ENCODE measurements around the gene PSMB5. TPM values are rescaled to one million over a fixed set of nuclear protein-coding genes. Genes with fewer than 3 reads are reported as not detected.
A peak's percentile ranks its signal among the peaks of the same experiment; 100 is the strongest.

Gene PSMB5
- total and polyA plus RNA-seq, 9 of the 15 experiments (the other 6 are each of a cell fraction or from before 2014, with no cell fraction given) = 198 to 1,870 (median 269) TPM

DNA sequence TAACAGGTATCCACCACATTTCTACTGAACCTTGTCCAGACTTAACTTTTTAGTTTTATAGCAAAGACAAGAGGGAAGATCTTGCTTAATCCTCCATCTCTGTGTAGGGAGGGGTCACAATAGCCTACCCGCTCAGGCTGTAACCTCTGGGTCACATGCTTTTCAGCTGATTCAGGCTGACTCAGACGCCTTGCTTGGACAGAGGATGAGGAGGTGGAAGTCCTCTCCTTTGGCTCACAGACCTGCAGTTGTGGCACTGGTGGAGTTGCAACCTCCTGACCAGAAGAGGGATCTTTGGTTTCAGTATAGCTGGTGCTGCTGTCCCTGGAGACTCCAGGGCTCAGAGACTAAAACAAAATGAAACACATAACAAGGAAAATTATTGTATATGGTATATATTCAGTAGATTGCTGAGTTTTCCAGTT, 44.0 kb upstream of the PSMB5 start (continued):
- TF ChIP-seq, protein P1, sequence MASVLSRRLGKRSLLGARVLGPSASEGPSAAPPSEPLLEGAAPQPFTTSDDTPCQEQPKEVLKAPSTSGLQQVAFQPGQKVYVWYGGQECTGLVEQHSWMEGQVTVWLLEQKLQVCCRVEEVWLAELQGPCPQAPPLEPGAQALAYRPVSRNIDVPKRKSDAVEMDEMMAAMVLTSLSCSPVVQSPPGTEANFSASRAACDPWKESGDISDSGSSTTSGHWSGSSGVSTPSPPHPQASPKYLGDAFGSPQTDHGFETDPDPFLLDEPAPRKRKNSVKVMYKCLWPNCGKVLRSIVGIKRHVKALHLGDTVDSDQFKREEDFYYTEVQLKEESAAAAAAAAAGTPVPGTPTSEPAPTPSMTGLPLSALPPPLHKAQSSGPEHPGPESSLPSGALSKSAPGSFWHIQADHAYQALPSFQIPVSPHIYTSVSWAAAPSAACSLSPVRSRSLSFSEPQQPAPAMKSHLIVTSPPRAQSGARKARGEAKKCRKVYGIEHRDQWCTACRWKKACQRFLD (CRISPR knock-in tag; IDR thresholded peaks at IDR 0.05) = peak; percentile 82; the same call in 1 of the 2 replicates
- TF ChIP-seq U2AF1 (optimal IDR thresholded peaks at IDR 0.05; ENCODE audit: low read depth, low read length) (no peak), NCOA1 (IDR thresholded peaks at IDR 0.05; ENCODE audit: low read depth) (no peak), ZNF77 (CRISPR knock-in tag; IDR thresholded peaks at IDR 0.05) (no peak), BCL6 (CRISPR knock-in tag; IDR thresholded peaks at IDR 0.05) (no peak), ZNF175 (CRISPR knock-in tag; IDR thresholded peaks at IDR 0.05; ENCODE audit: low read depth) (peak; percentile 88), TCF7L2 (IDR thresholded peaks at IDR 0.05; ENCODE audit: low read depth, low read length) (no peak), BRD4 (IDR thresholded peaks at IDR 0.05) (no peak), ZNF3 (CRISPR knock-in tag; IDR thresholded peaks at IDR 0.05) (no peak), ZEB2 (IDR thresholded peaks at IDR 0.05) (no peak), ILK (tag; IDR thresholded peaks at IDR 0.05; ENCODE audit: borderline replicate concordance, low read depth) (no peak), SRF (CRISPR knock-in tag; IDR thresholded peaks at IDR 0.05) (no peak), ZNF146 (CRISPR knock-in tag; IDR thresholded peaks at IDR 0.05; ENCODE audit: unreplicated experiment) (no peak), ZNF217 (CRISPR knock-in tag; IDR thresholded peaks at IDR 0.05) (no peak), EZH2 (IDR thresholded peaks at IDR 0.05; ENCODE audit: borderline replicate concordance, low read depth, low read length) (no peak)
- TF ChIP-seq, protein P2, sequence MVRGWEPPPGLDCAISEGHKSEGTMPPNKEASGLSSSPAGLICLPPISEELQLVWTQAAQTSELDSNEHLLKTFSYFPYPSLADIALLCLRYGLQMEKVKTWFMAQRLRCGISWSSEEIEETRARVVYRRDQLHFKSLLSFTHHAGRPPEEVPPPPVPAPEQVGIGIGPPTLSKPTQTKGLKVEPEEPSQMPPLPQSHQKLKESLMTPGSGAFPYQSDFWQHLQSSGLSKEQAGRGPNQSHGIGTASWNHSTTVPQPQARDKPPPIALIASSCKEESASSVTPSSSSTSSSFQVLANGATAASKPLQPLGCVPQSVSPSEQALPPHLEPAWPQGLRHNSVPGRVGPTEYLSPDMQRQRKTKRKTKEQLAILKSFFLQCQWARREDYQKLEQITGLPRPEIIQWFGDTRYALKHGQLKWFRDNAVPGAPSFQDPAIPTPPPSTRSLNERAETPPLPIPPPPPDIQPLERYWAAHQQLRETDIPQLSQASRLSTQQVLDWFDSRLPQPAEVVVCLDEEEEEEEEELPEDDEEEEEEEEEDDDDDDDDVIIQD (CRISPR knock-in tag; IDR thresholded peaks at IDR 0.05) = no peak
- TF ChIP-seq, protein P3, sequence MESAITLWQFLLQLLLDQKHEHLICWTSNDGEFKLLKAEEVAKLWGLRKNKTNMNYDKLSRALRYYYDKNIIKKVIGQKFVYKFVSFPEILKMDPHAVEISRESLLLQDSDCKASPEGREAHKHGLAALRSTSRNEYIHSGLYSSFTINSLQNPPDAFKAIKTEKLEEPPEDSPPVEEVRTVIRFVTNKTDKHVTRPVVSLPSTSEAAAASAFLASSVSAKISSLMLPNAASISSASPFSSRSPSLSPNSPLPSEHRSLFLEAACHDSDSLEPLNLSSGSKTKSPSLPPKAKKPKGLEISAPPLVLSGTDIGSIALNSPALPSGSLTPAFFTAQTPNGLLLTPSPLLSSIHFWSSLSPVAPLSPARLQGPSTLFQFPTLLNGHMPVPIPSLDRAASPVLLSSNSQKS (CRISPR knock-in tag; IDR thresholded peaks at IDR 0.05) = no peak
- TF ChIP-seq, protein P4, sequence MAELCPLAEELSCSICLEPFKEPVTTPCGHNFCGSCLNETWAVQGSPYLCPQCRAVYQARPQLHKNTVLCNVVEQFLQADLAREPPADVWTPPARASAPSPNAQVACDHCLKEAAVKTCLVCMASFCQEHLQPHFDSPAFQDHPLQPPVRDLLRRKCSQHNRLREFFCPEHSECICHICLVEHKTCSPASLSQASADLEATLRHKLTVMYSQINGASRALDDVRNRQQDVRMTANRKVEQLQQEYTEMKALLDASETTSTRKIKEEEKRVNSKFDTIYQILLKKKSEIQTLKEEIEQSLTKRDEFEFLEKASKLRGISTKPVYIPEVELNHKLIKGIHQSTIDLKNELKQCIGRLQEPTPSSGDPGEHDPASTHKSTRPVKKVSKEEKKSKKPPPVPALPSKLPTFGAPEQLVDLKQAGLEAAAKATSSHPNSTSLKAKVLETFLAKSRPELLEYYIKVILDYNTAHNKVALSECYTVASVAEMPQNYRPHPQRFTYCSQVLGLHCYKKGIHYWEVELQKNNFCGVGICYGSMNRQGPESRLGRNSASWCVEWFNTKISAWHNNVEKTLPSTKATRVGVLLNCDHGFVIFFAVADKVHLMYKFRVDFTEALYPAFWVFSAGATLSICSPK (IDR thresholded peaks at IDR 0.05; ENCODE audit: borderline replicate concordance) = no peak
- TF ChIP-seq, protein P5, sequence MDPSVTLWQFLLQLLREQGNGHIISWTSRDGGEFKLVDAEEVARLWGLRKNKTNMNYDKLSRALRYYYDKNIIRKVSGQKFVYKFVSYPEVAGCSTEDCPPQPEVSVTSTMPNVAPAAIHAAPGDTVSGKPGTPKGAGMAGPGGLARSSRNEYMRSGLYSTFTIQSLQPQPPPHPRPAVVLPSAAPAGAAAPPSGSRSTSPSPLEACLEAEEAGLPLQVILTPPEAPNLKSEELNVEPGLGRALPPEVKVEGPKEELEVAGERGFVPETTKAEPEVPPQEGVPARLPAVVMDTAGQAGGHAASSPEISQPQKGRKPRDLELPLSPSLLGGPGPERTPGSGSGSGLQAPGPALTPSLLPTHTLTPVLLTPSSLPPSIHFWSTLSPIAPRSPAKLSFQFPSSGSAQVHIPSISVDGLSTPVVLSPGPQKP (CRISPR knock-in tag; IDR thresholded peaks at IDR 0.05) = no peak
